ENCODE measurements around the gene KLHL15.

Gene KLHL15

DNA sequence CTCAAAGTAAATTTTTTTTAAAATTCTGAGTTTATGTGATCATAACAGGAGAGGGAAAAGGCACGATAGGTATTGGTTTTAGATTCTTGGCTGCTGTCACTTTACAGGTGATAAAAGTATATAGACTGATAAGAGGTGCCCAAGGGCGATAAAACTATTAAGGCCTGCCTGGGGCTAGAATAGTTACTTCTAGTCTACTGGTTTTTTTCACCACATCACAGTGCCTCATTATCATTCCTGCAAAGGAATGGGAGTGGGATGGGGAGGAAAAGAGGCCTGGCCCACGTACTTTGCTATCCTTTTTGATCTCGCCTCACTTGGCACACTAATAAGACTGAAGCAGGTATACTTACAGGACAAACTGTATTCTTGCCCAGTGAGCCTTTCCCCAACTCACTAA is 72.6 kb downstream of the KLHL15 start:
- TF ChIP-seq POLR2AphosphoS5 (IDR thresholded peaks at IDR 0.05; ENCODE audit: low read depth, low read length) = no peak
- TF ChIP-seq TAF1 (IDR thresholded peaks at IDR 0.05; ENCODE audit: borderline replicate concordance, insufficient read depth, low read length) = no peak
- TF ChIP-seq, protein P1, sequence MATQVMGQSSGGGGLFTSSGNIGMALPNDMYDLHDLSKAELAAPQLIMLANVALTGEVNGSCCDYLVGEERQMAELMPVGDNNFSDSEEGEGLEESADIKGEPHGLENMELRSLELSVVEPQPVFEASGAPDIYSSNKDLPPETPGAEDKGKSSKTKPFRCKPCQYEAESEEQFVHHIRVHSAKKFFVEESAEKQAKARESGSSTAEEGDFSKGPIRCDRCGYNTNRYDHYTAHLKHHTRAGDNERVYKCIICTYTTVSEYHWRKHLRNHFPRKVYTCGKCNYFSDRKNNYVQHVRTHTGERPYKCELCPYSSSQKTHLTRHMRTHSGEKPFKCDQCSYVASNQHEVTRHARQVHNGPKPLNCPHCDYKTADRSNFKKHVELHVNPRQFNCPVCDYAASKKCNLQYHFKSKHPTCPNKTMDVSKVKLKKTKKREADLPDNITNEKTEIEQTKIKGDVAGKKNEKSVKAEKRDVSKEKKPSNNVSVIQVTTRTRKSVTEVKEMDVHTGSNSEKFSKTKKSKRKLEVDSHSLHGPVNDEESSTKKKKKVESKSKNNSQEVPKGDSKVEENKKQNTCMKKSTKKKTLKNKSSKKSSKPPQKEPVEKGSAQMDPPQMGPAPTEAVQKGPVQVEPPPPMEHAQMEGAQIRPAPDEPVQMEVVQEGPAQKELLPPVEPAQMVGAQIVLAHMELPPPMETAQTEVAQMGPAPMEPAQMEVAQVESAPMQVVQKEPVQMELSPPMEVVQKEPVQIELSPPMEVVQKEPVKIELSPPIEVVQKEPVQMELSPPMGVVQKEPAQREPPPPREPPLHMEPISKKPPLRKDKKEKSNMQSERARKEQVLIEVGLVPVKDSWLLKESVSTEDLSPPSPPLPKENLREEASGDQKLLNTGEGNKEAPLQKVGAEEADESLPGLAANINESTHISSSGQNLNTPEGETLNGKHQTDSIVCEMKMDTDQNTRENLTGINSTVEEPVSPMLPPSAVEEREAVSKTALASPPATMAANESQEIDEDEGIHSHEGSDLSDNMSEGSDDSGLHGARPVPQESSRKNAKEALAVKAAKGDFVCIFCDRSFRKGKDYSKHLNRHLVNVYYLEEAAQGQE (IDR thresholded peaks at IDR 0.05; ENCODE audit: insufficient read depth in 1 of 2, low read depth in 2 of 2, low read length in 2 of 2) = no peak
- no peak for TF ChIP-seq SIN3A (IDR thresholded peaks at IDR 0.05; ENCODE audit: borderline replicate concordance, insufficient read depth, low read length)
- TF ChIP-seq FOXP2 (optimal IDR thresholded peaks at IDR 0.05; ENCODE audit: borderline replicate concordance, extremely low read depth, extremely low read length, insufficient read depth) = no peak

DNA sequence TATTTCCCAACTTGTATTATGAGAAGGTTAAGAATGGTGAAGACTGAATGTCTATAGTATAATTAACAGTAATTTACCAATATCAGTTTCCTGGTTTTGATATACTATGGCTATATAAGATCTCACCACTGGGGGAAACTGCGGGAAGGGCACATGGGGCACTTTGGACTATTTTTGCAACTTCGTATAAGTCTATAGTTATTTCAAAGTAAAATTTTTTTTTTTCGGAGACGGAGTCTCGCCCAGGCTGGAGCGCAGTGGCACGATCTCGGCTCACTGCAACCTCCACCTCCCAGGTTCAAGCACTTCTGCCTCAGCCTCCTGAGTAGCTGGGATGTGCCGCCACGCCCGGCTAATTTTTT is 73.1 kb downstream of the KLHL15 start:
- TF ChIP-seq FOXP2 (optimal IDR thresholded peaks at IDR 0.05; ENCODE audit: borderline replicate concordance, extremely low read depth, extremely low read length, insufficient read depth) (no peak), POLR2AphosphoS5 (IDR thresholded peaks at IDR 0.05; ENCODE audit: low read depth, low read length) (no peak), SIN3A (IDR thresholded peaks at IDR 0.05; ENCODE audit: borderline replicate concordance, insufficient read depth, low read length) (no peak), TAF1 (IDR thresholded peaks at IDR 0.05; ENCODE audit: borderline replicate concordance, insufficient read depth, low read length) (no peak)
- TF ChIP-seq, protein P1 (IDR thresholded peaks at IDR 0.05; ENCODE audit: insufficient read depth in 1 of 2, low read depth in 2 of 2, low read length in 2 of 2) = no peak

DNA sequence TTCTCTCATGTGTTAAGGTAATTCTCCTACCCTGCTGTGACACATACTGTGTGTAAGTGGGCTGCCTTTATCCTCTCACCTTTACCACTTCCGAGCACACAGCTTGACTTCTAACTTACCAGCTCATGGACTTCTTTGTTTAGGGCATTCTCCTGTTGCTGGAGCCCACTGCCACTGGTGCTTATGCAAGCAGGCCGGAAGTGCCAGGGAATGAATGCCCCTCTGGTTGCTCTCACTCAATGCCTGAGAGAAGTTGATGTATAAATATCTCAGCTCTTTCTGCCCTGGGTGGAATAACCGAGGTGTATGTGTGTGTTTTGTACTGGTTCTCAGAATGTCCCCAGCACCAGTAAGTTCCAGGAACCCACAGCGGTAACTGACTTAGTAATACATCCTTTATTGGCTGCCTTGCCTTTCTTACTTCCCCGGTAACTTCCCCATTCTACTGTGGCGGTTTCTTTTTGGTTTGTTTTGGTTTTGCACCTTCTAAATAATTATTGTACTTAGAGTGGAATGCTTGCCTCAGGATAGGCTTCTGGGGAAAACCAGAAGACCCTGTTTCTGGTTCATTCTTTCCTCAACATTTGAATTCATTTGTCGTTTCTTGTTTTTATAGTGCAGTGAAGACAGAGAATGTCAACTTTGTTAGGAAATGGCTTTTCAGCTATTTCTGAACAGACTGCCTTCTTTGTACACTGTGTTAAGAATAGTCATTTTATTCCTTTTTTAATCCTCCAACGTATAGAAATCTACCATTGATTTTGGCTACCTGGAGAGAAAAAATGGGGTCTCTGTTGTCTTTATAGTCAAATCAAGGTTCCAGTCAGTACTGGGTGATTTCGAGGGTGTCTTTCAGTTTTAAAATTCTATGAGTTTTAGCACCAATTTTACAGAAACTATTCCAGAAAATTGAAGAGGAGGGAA is 73.7 kb downstream of the KLHL15 start:
- TF ChIP-seq FOXP2 (optimal IDR thresholded peaks at IDR 0.05; ENCODE audit: borderline replicate concordance, extremely low read depth, extremely low read length, insufficient read depth) (no peak), POLR2AphosphoS5 (IDR thresholded peaks at IDR 0.05; ENCODE audit: low read depth, low read length) (no peak), SIN3A (IDR thresholded peaks at IDR 0.05; ENCODE audit: borderline replicate concordance, insufficient read depth, low read length) (no peak), TAF1 (IDR thresholded peaks at IDR 0.05; ENCODE audit: borderline replicate concordance, insufficient read depth, low read length) (no peak)
- TF ChIP-seq, protein P1 (IDR thresholded peaks at IDR 0.05; ENCODE audit: insufficient read depth in 1 of 2, low read depth in 2 of 2, low read length in 2 of 2) = no peak

DNA sequence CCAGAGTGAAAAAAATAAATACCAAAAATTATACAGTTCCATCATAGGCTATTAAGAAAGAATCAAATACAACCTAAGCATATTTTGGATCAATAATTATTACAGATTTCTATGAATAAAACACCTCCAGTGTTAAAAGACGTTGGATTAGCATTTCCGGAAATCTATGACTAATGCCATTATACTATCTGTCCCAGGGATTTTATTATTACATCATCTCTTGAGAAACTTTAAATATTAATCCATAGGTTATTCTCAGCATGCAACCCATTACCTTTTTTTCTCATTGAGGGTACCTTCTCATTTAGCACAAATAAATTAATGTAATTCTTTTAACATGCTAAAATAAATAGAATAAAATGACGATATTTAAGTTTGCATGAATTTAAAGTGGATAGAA is 74.6 kb downstream of the KLHL15 start:
- TF ChIP-seq TAF1 (IDR thresholded peaks at IDR 0.05; ENCODE audit: borderline replicate concordance, insufficient read depth, low read length) = no peak
- TF ChIP-seq, protein P1 (IDR thresholded peaks at IDR 0.05; ENCODE audit: insufficient read depth in 1 of 2, low read depth in 2 of 2, low read length in 2 of 2) = no peak
- TF ChIP-seq SIN3A (IDR thresholded peaks at IDR 0.05; ENCODE audit: borderline replicate concordance, insufficient read depth, low read length) = no peak
- TF ChIP-seq POLR2AphosphoS5 (IDR thresholded peaks at IDR 0.05; ENCODE audit: low read depth, low read length) = no peak
- TF ChIP-seq FOXP2 (optimal IDR thresholded peaks at IDR 0.05; ENCODE audit: borderline replicate concordance, extremely low read depth, extremely low read length, insufficient read depth) = no peak

Measured in PFSK-1 (cell line).